ENCODE measurements around the gene PFDN5.
"Not testable (repeated sequence)": the region's sequence is repeated elsewhere in the genome, so short reads cannot be mapped to it uniquely, and the experiment has no call there.

PFDN5 gene

DNA sequence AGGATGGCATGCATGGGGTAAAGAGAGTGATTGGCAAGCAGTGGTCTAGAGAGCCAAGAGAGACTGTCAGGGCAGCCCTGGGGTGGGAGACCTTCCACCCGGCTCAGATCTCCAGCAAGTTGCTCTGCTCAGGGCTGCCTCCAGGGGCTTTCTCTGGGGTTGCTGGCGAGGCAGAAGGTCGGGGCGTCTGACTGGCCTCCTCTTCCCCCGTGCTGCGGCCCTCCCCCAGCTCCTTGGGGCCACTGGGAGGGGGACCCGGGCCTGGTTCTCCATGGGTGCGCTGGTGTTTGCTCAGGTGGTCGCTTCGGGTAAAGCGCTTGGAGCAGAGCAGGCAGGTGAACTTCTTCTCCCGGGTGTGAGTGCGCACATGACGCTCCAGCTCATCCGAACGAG, 32.7 kb downstream of the PFDN5 start:
- DNase-seq: no peak

DNA sequence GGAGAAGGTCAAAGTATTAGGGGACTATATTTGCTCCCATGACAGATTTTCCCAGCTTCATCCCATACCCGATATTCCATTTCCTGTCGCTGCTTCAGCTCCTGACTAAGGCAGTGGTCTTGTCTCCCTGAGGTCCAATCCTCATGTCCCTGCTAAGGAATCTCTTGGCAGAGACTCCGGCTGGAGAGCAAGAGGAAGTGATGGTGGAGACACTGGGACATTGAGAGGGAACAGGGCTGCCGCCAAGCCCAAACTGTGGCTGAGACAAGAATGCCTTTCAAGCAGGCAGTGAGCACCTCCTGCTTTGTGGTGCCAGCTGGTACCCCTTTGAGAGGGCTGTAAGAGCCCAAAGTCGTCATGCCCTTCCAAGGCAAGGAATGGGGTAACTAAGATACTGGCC, 35.3 kb downstream of the PFDN5 start:
- DNase-seq: no peak

DNA sequence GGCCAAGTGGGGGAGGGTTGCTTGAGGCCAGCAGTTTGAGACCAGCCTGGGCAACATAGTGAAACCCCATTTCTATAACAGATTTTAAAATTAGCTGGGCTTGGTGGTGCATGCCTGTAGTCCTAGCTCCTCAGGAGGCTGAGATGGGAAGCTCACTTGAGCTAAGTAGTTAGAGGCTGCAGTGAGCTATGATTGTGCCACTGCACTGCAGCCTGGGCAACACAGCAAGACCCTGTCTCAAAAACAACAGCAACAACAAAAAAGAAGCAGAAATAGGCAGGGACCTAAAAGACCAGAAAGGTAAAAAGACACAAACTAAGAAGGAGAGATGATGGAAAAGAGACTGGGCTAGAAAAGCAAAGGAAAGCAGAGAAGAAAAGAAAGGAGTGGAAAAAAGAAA, 37.0 kb downstream of the PFDN5 start:
- not testable (repeated sequence) for DNase-seq

DNA sequence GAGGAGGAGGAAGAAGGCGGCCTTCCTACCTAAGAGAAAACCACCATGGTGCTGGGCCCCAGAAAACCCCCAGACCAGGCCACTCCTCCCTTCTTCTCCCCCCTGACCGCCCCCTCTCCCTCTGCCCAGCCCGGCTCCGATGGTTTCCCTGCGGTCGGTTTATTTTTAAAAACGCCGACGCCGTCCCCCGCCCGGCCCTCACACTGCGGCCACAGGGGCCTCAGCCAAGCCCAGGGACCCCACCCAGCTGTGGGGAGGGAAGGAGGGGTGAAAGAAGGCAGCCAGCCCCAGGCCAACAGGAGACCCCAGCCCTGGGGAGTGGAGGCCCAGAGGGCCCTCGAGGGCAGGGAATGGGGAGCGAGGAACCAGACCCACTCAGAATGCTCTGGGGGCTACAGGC, 37.4 kb downstream of the PFDN5 start:
- no peak for DNase-seq

DNA sequence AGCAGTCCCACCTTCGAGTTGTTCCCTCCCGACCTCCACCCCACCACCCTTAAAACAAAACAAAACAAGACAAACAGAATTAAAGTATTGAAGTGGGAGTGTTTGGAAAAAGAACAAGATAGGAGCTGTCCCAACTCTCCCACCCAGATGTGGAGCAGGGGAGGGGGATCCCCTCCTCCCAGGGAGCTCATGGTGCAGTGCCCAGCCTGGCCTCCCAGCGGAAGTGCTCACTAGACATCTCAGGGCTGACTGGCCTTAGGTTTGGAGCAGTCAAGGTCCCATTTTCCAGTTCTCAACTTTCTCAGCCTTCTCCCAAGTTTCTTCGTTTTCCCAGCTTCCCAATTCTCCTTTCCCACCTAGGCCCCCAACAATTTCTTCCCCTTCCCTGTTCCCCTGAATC, 37.9 kb downstream of the PFDN5 start:
- no peak for DNase-seq

DNA sequence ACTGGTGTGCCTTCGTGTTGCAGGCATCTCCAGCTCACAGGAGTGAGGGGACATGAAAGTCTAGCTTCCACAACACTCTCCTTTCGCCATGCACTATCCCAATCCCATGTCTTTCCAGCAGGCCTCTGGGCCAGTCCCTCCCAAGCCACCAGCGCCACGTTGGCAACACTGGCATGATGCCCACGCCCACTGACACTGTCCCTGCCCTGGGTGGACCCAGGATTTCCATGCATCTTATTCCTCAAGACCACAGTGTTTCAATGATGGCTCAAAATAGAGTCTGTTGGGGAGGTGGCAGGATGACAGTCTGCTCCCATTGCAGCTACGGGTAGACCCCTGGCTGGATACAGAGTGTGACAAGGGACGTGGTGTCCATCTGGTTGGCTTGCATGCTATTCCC, 38.5 kb downstream of the PFDN5 start:
- no peak for DNase-seq

DNA sequence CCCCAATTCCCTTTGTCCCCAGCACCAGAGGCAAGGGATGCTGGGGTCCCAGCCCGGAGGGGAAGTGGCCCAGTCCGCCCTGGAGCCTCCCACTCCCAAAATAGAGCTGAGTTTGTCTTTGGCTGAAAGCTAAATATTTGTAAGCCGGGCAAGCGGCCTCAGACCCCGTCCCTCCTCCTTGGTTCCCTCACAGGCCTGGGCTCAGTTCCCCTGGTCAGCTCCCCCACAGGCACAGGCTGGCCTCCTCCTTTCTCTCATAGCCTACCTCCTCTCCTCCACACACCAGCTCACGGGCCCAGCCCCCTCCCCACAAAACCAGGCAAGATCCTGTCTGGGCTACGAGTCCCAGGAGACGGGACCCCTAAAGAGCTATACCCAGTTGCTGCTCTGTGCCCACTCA, 39.5 kb downstream of the PFDN5 start:
- no peak for DNase-seq

DNA sequence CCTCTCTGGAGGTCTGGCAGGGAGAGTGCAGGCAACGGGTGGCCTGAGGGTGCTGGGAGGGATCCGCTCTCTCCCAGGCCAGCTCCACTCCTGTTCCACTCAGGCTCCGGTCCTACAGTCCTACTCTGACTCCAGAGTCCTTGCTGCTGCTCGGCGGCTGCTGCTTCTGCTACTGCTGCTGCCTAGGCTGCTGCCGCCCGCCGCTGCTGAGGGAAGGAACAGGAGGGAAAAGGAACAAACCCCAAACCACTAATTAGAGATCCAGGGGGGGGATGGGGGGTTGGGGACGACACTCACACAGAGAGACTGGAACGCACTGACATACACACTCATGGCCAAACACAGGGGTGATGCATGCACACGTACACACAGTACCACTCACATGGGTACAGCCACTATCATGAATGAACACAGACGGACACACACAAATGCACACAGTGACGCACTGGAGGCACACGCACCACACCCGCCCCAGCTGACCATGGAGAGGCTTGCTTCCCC, 40.9 kb downstream of the PFDN5 start, which contains the start of gene SP7:
SP7 (minus strand) TSS at position 174 of the 501 bp plus-strand sequence. CDS start 708 bp downstream, outside the sequence.
- DNase-seq: no peak

DNA sequence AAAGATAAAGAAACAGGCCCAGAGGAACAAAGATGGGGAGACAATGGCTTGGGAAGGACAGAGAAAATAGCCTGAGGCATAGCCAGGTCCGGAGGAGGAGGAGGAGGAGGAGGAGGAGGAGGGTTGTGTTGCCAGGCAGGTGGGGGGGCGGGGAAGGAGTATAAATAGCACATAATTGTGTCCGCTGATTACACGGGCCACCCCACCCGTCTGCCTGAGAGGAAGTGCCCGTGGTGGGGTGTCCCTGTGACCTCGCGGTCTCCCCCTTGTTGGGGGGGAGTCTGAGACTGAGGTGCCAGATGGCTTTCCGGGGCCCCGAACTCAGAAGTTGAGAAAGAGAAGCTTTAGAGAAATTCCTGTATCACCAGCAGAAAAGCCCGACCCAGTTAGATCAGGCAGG, 42.7 kb downstream of the PFDN5 start:
- no peak for DNase-seq

DNA sequence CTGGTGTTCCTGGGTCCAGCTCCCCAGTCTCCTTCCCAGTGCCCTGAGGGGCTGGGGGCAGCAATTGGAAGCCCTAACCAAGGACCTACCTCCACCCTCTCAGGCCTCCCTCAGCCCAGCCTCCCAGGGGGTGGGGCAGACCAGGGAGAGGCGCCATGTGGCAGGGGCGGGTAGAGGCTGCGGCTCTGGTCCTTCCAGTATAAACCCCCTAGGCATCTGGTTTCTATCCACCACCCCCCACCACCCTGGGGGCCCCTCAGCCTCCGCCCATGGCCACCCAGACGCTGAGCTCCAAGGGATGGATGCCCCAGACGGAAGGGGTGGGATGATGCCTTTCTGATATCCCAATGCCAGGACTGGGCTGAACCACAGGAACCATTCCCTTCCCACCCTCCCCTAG, 43.6 kb downstream of the PFDN5 start:
- no peak for DNase-seq

DNA sequence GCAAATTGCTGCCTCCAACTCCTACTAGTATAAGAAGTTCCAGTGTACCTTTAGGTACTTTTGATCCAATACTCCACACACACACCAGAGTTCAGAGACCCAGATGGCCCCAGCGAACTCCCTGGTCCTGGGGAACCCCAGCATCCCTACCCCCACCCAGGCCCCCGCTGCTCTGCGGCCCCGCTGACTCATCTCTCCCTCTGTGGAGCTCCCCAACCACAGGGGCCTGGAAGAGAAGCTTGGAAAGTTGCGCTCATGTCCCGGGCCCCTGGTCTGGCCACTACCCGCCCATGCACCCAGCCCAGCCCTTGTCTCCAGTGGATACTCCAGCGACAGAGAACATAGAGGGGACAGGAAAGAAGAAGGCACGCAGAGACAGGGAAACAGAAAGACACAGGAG, 45.1 kb downstream of the PFDN5 start:
- no peak for DNase-seq

DNA sequence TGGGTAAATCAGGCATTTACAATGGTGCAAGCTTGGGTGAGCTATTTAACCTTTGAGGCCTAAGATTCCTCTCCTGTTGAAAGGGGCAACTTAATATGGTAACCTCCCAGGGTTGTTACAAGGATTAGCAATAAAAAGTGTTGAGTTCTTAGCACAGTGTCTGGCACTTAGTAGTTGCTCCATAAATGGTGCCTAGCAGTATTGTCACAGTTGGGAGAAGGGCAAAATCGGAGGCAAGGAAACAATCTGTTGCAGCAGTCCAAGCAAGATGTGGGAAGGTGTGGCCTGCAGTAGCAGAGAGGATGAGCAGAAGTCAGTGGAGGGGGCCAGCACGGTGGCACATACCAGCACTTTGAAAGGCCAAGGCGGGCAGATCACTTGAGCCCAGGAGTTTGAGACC, 48.1 kb downstream of the PFDN5 start:
- DNase-seq: no peak

DNA sequence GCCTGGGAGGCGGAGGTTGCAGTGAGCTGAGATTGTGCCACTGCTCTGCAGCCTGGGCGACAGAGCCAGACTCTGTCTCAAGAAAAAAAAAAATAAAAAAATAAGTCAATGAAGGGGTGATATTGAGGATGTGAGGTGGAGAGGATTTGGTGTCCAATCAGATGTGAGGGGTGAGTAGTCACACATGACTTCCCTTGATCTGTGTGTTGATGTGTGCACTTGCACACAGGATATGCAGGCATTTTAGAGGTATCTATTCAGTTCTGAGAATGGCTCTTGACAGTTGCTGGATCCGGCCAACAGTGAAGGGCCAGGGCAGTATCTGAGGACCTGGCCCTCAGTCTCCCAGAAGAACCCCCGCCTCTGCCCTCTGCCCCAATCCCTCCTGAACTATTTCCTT, 48.6 kb downstream of the PFDN5 start:
- DNase-seq: no peak

DNA sequence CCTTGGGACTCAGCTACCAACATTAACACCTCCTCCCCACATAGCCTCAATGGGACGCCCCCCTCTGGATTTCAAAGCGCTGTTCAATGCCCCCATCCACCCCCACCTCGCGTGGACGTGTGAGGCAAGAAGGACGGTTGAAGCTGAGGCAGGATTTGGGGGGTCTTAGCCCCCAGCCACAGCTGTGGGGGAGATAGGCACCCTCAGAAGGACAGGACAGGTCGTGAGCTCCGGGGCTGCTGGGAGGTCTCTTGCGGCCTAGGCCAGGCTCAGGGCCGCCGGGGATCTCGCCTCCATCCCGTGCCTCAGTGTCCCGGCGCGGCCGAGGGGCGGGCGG, 49.1 kb downstream of the PFDN5 start:
- no peak for DNase-seq

DNA sequence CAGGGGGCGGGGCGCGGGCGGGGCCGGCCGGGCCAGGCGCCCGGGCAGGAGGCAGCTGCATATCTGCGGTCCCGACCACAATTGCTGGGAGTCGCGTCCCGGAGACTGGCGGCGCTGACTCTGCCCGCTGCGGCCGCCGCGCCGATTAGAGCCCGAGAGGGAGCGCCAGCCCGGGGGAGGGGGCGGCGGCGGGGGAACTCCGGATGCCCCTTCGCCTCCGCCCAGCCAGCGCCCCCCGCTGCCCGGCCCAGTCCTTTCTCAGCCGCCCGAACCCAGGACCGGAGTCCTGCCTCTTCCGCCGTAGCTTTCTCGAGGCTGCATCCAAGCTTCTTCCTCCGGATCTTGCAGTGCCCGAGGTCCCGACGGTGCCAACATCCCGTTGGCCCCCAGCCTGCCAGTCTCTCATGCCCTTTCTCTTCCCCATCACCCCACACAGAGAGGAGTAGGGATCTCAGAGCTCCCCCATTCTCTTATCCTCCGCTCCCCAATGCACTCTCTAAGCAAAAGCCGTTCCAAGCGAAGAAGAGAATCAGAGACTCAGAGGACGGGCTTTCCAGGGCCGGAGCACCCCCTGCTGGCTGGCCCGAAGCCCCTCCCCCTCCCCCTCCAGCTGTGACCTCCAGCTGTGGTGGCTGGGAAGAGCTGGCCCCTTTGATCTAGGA, 49.6 kb downstream of the PFDN5 start:
- no peak for DNase-seq

DNA sequence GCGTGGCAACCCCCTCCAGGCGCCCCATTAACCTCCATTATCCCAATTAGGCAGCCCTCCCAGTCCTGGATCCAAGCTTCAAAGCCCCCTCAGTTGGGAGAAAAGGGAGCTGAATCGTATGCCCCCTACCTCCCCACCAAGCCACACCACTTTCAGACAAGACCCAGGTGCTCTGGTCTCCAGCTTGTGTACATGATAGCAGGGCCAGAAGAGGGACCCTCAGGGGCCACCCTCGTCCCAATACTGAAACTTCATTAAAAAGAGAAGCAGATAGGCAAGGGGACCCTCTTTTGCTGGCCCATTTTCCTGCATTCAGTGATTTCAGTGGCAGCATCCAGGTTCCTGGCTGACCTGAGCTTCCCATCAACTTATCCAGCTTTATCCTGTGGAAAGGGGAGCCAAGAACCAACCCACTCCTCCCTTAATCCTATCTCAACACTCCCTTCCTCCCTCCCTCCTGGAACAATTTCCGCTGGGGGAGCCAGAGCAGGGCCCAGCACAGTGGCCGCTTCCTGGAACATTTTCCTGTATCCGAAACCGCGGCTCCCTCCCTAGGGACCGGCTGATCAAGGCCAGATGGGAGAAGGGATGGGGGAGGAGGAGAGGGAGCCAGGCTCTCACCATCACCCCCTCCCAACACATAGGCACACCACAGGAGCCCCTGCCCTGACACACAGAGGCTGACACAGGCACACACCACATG, 50.3 kb downstream of the PFDN5 start:
- DNase-seq: no peak

DNA sequence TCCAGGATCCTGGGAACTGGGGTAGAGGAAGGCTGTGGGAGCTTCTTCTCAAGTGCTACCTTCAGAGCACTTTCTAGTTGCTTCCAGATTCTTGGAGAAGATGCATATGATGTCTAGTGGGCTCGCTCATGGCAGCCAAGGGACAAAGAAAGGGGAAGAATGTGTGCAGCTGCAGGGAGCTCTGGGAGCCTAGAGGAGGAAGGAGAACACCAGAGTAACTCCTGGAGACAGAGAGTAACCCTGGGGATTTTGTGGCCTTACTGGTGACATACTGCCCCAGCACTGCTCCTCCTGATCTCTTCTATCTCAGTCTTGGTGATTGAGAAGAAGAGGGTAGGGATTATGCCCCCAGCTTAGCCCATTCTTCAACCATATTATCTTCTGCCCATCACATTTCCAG, 51.1 kb downstream of the PFDN5 start:
- DNase-seq: no peak

DNA sequence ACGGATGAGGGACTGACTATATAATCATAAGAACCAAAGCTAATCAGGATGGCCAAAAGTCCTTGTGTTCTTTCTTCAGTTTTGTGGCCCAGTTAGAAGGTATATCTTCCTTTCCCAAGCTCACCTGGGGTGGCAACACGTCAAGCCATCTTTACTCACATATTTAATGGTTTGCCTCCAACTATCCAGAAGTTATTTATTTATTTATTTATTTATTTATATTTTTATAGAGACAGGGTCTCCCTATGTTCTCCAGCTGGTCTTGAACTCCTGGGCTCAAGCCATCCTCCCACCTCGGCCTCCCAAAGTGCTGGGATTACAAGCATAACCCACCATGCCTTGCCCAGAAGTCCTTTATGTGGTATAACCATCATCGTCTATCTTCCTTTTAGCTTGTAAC, 52.6 kb downstream of the PFDN5 start:
- no peak for DNase-seq

Measured in NCI-H2107 (cell line).